Trophoblast cell (in vitro differentiated cells and primary cell): Measurements from ENCODE around the gene MEF2D.
A peak's percentile ranks its signal among the peaks of the same experiment; 100 is the strongest.

Experiments
- DNase-seq, 2 donors: peaks; one replicate each; pipeline ENCODE4 v3.0.0-alpha.2; 2016
- H2AFZ ChIP-seq: 2 replicates; pipeline ENCODE4 v1.6.1; 2013; ENCODE audit warnings: low read length, moderate library complexity, mild to moderate bottlenecking; ENCODE audit not compliant: insufficient read depth, poor library complexity
- H2AK5ac ChIP-seq: 2 replicates; pipeline ENCODE4 v1.6.1; 2013; ENCODE audit warnings: mild to moderate bottlenecking, low read length
- H2BK120ac ChIP-seq: 2 replicates; pipeline ENCODE4 v1.6.1; 2013; ENCODE audit warnings: low read length, mild to moderate bottlenecking, moderate library complexity; ENCODE audit not compliant: insufficient read depth, poor library complexity
- H2BK12ac ChIP-seq: 2 replicates; pipeline ENCODE4 v1.6.1; 2013; ENCODE audit warnings: mild to moderate bottlenecking, low read length, moderate library complexity
- H2BK5ac ChIP-seq: 2 replicates; pipeline ENCODE4 v1.6.1; 2013; ENCODE audit warnings: low read length, low read depth, moderate library complexity, mild to moderate bottlenecking; ENCODE audit not compliant: poor library complexity
- H3K14ac ChIP-seq: 2 replicates; pipeline ENCODE4 v1.6.1; 2013; ENCODE audit warnings: mild to moderate bottlenecking, low read length
- H3K18ac ChIP-seq: 2 replicates; pipeline ENCODE4 v1.6.1; 2013; ENCODE audit warnings: mild to moderate bottlenecking, low read length
- H3K23ac ChIP-seq: 2 replicates; pipeline ENCODE4 v1.6.1; 2013; ENCODE audit warnings: low read length
- H3K27ac ChIP-seq: 2 replicates; pipeline ENCODE4 v1.5.1; 2013; ENCODE audit warnings: low read depth, mild to moderate bottlenecking, inconsistent platforms, low read length, moderate library complexity
- H3K27me3 ChIP-seq: 2 replicates; pipeline ENCODE4 v1.6.1; 2013; ENCODE audit warnings: inconsistent platforms, mild to moderate bottlenecking, low read length, moderate library complexity; ENCODE audit not compliant: insufficient read depth
- H3K36me3 ChIP-seq, 2 experiments: 1 replicate in 1 of 2; 2 replicates in 1 of 2; pipeline ENCODE4 v1.6.1; 2013; ENCODE audit warnings: low read length in 2 of 2, mild to moderate bottlenecking in 2 of 2, moderate library complexity in 1 of 2; ENCODE audit not compliant: insufficient read depth in 2 of 2, control insufficient read depth in 1 of 2
- H3K4ac ChIP-seq: 2 replicates; pipeline ENCODE4 v1.6.1; 2013; ENCODE audit warnings: low read depth, mild to moderate bottlenecking, low read length, moderate library complexity
- H3K4me1 ChIP-seq, 2 experiments: 1 replicate in 1 of 2; 2 replicates in 1 of 2; pipeline ENCODE4 v1.6.1; 2013; ENCODE audit warnings: low read length in 2 of 2, mild to moderate bottlenecking in 2 of 2, moderate library complexity in 1 of 2; ENCODE audit not compliant: insufficient read depth in 2 of 2, control insufficient read depth in 1 of 2
- H3K4me2 ChIP-seq: 2 replicates; pipeline ENCODE4 v1.6.1; 2013; ENCODE audit warnings: inconsistent platforms, mild to moderate bottlenecking, low read length, moderate library complexity
- H3K4me3 ChIP-seq: 2 replicates; pipeline ENCODE4 v1.5.1; 2013; ENCODE audit warnings: mild to moderate bottlenecking, low read depth, low read length, inconsistent platforms
- H3K79me1 ChIP-seq: one replicate; pipeline ENCODE4 v1.6.1; 2013; ENCODE audit warnings: low read length
- H3K79me2 ChIP-seq: 2 replicates; pipeline ENCODE4 v1.6.1; 2013; ENCODE audit warnings: low read length, mild to moderate bottlenecking; ENCODE audit not compliant: control insufficient read depth, insufficient read depth, poor library complexity
- H3K9ac ChIP-seq: 2 replicates; pipeline ENCODE4 v1.6.1; 2013; ENCODE audit warnings: mild to moderate bottlenecking, low read length
- H3K9me3 ChIP-seq: 2 replicates; pipeline ENCODE4 v1.6.1; 2013; ENCODE audit warnings: low read depth, mild to moderate bottlenecking, control low read depth, inconsistent platforms, low read length; ENCODE audit not compliant: insufficient read depth
- H4K12ac ChIP-seq: 2 replicates; pipeline ENCODE4 v1.6.1; 2013; ENCODE audit warnings: low read depth, mild to moderate bottlenecking, low read length, moderate library complexity
- H4K8ac ChIP-seq: 2 replicates; pipeline ENCODE4 v1.6.1; 2013; ENCODE audit warnings: low read depth, mild to moderate bottlenecking, low read length, moderate library complexity
- H4K91ac ChIP-seq: one replicate; pipeline ENCODE4 v1.6.1; 2013; ENCODE audit warnings: low read depth, mild to moderate bottlenecking, low read length, moderate library complexity
- WGBS: extraction: QIAGEN DNeasy Blood & Tissue Kit; methylation state at CpG from one replicate; pipeline ENCODE4 v1.1.7; 2013; ENCODE audit warnings: missing lambda C conversion rate; ENCODE audit not compliant: insufficient read length, insufficient coverage; ENCODE audit errors: extremely low coverage; 5-methylcytosine and 5-hydroxymethylcytosine counted together

The MEF2D gene

DNA sequence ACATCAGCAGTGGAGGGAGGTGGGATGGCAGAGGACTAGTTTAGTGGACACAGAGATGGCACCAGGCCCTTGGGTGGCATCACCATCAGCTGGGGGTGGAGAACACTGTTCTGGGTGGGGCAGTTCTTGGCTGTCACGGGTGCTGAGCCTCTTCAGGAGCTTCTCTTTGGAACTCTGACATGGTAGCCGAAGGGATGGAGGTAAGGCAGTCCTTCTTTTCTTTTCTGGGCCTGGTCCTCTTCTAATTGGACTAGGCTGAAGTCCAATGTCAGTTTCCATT, 8.3 kb upstream of the MEF2D start:
- Histone ChIP-seq H2AK5ac (no peak overlapping the region), H3K27ac (no peak overlapping the region), H2BK5ac (no peak overlapping the region), H2AFZ (no peak overlapping the region), H3K79me2 (no peaks in the 10 kb centered on the region), H3K27me3 (peaks cover 2% of the 10 kb centered on the region), H2BK120ac (no peak overlapping the region), H4K8ac (no peak overlapping the region), H3K36me3 (no peaks in the 10 kb centered on the region), H4K91ac (no peak overlapping the region), H3K4me2 (no peak overlapping the region), H3K9ac (no peak overlapping the region), H3K9me3 (no peaks in the 10 kb centered on the region), H3K4ac (no peak overlapping the region), H3K4me1 (peaks cover 10 to 12% of the 10 kb centered on the region in 2 experiments), H3K4me3 (no peak overlapping the region), H3K79me1 (peaks cover 14% of the 10 kb centered on the region), H3K14ac (no peak overlapping the region), H3K18ac (no peak overlapping the region), H2BK12ac (no peak overlapping the region), H3K23ac (no peak overlapping the region), H4K12ac (no peak overlapping the region)
- WGBS, result no CpG with 5 or more reads among the region's 2 CpGs
- DNase-seq, result no peak

DNA sequence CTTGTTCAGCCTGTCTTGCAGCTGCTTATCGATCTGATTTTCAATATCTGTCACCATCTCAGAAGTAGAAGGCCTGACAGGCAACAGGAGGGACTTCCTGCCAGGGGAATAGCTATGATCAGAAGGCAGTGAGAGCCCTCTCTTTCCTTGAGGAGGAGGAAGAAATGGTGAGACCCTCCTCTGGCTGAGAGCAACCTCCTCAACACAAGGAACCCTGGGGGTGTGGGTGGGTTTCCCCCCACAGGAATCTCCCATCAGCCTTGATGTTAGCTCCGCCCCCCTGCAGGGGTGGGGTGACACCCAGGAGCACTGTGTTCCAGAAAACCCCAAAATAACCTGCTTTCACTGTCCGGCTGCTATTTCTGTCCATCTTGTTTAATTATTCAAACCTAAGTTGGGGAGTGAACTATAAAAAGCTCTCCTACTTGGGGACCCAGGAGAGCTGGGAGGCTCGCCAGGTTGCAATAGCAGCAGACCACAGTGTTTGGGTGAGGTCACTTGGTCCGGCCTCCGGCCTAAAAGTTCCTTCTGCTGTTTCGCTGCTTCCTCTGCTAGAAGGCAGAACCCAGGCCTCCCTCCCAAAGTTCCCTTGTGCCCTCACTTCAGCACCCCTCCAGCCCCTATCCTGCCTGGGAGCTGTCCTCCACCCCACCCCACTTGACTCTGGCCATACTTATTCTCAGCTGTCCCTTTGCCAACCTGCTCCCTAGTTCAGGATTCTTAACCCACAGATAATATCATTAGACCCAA, 7.8 kb upstream of the MEF2D start:
- no peak overlapping the region for H3K23ac ChIP-seq

DNA sequence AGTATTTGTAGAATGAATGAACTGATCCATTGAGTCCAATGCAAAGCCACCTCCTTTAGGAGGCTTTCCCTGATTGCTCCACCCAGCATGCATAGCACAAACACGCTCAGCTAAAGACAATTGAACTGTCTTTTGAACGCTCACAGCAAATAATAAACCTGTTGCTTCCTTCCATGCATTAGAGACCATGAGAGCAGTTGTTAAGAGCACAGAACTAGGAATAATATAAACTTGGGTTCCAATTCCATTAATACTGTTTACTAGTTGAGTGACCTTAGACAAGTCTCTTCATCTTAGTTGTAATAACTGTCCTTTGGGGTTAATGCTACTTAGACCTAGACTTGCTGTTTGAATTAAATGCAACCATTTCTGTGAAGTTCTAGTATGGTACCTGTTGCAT, 5.9 kb upstream of the MEF2D start:
- Histone ChIP-seq H3K4me2 (no peak overlapping the region), H3K79me1 (peaks cover 22% of the 10 kb centered on the region)

More for the DNA sequence above, 7.8 kb upstream of the MEF2D start:
- H3K4me1 ChIP-seq, result peaks cover 10 to 12% of the 10 kb centered on the region in 2 experiments
- WGBS, result no CpG with 5 or more reads among the region's 7 CpGs
- no peak overlapping the region for H3K9ac ChIP-seq
- H2AFZ ChIP-seq, result no peak overlapping the region
- no peak overlapping the region for H4K91ac ChIP-seq
- no peak overlapping the region for H2BK120ac ChIP-seq
- H2BK12ac ChIP-seq, result no peak overlapping the region
- H4K8ac ChIP-seq, result no peak overlapping the region
- no peaks in the 10 kb centered on the region for H3K36me3 ChIP-seq
- H3K4ac ChIP-seq, result no peak overlapping the region
- H3K27me3 ChIP-seq, result peaks cover 2% of the 10 kb centered on the region
- no peak overlapping the region for H2BK5ac ChIP-seq
- H3K14ac ChIP-seq, result no peak overlapping the region
- no peaks in the 10 kb centered on the region for H3K79me2 ChIP-seq
- H2AK5ac ChIP-seq, result no peak overlapping the region
- H3K4me2 ChIP-seq, result no peak overlapping the region
- H4K12ac ChIP-seq, result no peak overlapping the region
- no peak overlapping the region for H3K27ac ChIP-seq
- no peaks in the 10 kb centered on the region for H3K9me3 ChIP-seq
- DNase-seq, result no peak
- no peak overlapping the region for H3K4me3 ChIP-seq
- H3K79me1 ChIP-seq, result peaks cover 14% of the 10 kb centered on the region
- H3K18ac ChIP-seq, result no peak overlapping the region

DNA sequence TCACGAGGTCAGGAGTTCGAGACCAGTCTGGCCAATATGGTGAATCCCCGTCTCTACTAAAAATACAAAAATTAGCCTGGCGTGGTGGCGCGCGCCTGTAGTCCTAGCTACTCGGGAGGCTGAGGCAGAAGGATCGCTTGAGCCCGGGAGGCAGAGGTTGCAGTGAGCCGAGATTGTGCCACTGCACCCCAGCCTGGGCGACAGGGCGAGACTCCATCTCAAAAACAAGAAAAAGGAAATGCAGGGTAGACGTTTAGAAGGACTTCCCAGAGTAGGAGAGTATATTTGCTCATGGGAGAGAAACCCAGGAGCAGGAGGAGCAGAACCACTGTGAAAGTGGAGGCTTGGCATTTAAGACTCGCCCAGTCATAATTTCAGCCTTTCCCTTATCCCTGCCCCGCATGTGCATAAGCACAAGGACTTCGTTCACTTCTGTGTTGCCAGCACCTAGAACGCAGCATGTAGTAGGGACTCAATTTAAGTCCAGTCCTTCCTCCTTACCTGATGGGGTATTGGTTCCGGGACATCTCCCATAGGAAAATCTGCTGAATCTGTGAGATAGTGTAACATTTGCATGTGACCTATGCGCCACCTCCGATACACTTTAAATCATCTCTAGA, 5.2 kb upstream of the MEF2D start:
- Histone ChIP-seq H3K4me2 (no peak overlapping the region), H4K8ac (peak overlapping the region; percentile 67), H2BK12ac (peak overlapping the region; percentile 0), H2BK120ac (no peak overlapping the region), H4K91ac (peak overlapping the region; percentile 56), H3K27ac (no peak overlapping the region), H3K14ac (no peak overlapping the region), H3K18ac (no peak overlapping the region), H2AFZ (peak overlapping the region; percentile 63), H3K9ac (no peak overlapping the region), H3K36me3 (no peaks in the 10 kb centered on the region), H3K4ac (no peak overlapping the region), H3K23ac (no peak overlapping the region), H3K79me1 (peaks cover 26% of the 10 kb centered on the region), H3K9me3 (no peaks in the 10 kb centered on the region), H3K4me3 (no peak overlapping the region), H2AK5ac (no peak overlapping the region), H3K4me1 (peaks cover 19 to 23% of the 10 kb centered on the region in 2 experiments), H4K12ac (no peak overlapping the region), H2BK5ac (no peak overlapping the region), H3K27me3 (no peaks in the 10 kb centered on the region), H3K79me2 (peaks cover 3% of the 10 kb centered on the region)
- DNase-seq, result no peak
- WGBS, result no CpG with 5 or more reads among the region's 21 CpGs

More for the DNA sequence above, 5.9 kb upstream of the MEF2D start:
- Histone ChIP-seq H2AK5ac (no peak overlapping the region), H4K91ac (no peak overlapping the region), H3K9me3 (no peaks in the 10 kb centered on the region), H3K27me3 (no peaks in the 10 kb centered on the region), H3K79me2 (no peaks in the 10 kb centered on the region), H3K4me3 (no peak overlapping the region), H3K23ac (no peak overlapping the region), H2BK120ac (no peak overlapping the region), H3K9ac (no peak overlapping the region), H4K12ac (no peak overlapping the region), H3K18ac (no peak overlapping the region), H3K36me3 (no peaks in the 10 kb centered on the region), H3K14ac (no peak overlapping the region), H2BK12ac (no peak overlapping the region), H2AFZ (no peak overlapping the region), H4K8ac (no peak overlapping the region), H3K4me1 (peaks cover 19 to 23% of the 10 kb centered on the region in 2 experiments), H3K4ac (no peak overlapping the region), H3K27ac (no peak overlapping the region), H2BK5ac (no peak overlapping the region)
- no CpG with 5 or more reads among the region's 2 CpGs for WGBS
- no peak for DNase-seq
